Right forelimb (tissue), 1 donor: Measurements from ENCODE around the gene SLC26A9.

Experiments
- DNase-seq: peaks from one replicate; pipeline ENCODE4 v3.0.0-alpha.2; 2018

Gene SLC26A9

GRCh38 chr1:205943245-205943644 is at the start of gene SLC26A9:
TSS of gene SLC26A9 (minus strand) at chr1:205943456. CDS start at chr1:205935820, 7,636 bp downstream.
- DNase-seq: no peak

DNA sequence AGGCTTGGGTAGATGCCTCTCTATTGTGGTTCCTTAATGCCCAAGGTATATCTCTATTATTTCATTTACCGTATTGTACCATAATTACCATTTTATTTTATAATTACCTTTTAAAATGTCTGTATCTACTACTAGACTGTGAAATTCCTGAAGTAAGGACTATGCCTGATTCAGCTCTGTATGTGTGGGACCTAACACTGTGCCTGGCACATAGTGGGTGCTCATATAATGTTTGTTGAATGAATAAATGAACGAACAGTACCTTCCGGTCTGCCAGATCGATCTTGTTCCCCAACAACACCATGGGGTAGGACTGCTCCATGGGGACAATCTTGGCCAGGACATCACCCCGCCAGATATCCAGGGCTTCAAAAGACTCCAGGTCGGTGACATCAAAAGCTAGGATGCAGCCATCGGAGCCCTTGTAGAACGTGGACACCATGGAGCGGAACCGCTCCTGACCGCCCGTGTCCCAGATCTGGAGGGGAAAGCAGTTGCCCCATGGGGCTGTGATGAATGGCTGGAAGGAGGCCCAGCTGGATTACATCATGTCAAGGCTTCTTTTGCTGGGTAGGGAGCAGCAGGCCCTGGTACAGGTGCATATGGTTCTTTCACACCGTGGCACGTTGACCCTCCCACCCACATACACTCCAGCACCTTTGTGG is 49.1 kb upstream of the SLC26A9 start:
- DNase-seq: no peak

GRCh38 chr1:205991237-205991636 is 48.0 kb upstream of the SLC26A9 start:
- no peak for DNase-seq

GRCh38 chr1:205990226-205990625 is 47.0 kb upstream of the SLC26A9 start:
- DNase-seq: no peak

DNA sequence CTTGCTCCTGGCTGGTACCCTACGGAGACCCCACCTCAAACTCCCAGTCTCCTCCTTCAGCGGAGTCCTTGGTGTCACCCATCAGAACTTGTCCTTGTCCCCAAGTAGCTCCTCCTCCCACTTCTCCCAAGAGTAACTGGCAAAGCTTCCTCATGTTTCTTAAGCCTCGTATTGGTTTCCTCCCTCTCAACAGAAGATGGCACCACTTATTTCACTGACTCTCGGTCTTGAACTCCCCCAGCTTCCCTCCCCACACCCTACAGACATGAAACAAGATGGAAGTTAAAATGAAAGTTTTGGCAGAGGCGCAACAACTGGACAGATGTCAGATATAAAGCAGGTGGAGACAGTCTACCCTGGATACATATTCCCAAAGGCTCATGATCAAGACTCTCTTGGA is 46.5 kb upstream of the SLC26A9 start:
- DNase-seq: no peak

GRCh38 chr1:205988585-205988995 is 45.3 kb upstream of the SLC26A9 start:
- DNase-seq: peak; percentile 67

GRCh38 chr1:205986861-205987260 is 43.6 kb upstream of the SLC26A9 start:
- no peak for DNase-seq

DNA sequence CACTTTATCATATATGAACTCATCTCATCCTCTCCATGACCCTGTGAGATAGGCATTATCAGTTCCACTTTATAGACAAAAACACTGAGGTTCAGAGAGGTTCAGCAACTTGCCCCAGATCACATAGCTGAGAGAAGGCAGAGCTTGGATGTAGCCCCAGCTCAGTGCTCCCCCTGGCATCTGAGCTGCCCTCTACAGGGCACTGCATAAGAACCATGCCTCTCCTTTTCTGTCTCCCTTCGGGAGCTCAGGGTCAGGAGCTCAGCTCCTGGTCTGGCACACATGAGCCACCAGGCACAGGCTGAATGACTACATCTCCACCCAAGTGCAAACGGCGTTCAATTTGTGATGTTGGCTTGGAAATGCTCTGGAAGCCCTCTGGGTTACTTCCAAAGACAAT is 43.0 kb upstream of the SLC26A9 start:
- no peak for DNase-seq

GRCh38 chr1:205985330-205986005 is 42.2 kb upstream of the SLC26A9 start:
- no peak for DNase-seq

DNA sequence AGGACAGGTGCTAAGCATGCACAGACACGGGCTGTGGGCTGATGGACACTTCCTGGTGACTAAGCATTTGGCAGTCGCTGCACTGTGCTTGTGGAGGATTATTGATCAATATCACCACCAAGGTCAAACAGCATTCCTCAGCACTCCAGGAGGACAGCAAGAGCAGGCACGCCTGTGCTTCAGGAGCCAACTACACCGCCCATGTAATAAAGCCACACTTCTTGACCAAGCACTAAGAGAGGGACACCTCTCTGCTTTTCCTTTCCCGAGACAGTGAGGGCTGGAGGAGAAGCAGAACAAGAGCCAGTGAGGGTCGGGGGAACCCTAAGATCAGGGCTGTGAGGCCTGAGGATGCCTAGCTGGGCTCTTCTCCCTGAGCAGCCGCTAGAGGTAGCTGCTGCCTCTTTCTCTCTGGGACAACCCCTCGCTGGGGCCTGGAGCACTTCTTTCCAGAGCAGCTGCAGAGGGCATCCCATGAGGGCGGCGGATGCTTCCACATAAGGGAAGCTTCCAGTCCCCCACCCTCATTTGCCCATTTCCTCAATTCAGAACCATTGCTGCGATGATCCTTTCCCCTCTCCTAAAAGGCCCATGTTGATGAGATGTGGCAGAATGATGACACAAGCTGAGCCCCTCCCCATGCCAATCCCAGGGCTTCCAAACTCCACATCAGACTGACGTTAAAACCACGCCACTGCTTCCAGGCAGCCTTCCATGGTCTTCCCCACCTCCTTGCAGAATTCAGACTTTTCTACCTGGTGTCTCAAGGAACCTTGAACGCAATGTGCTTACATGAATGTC is 40.9 kb upstream of the SLC26A9 start:
- peak; percentile 80 for DNase-seq

GRCh38 chr1:205981257-205981656 is 38.0 kb upstream of the SLC26A9 start:
- DNase-seq: no peak

DNA sequence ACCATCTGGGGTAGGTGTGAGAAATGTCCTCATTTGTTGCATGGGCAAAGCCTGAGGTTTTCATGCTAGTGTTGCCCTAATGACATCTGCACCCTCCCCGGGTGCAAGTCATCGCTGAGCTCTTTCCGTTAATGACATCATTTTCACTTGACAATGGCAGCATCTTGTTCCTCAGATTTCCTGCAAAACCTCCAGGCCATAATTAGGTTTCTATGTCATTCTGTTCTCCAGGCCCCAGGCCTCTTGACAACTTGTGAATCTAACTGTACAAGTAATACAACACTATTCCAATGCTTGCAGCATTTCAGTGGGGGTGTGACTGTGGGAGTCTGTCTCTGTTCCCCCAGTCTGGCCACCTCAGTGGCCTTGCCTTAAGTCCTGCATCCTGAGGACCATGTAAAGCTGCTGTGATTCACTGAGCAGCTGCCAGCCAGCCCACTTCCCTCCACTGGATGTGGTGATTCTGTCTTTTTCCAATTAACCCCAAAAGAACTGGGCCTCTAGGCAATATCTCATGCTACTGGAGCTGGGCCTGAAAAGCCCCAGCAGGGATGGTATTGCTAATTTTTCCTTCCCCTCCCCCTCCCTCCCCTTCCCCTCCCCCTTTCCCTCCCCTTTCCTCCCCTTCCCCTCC is 37.1 kb upstream of the SLC26A9 start:
- DNase-seq: no peak

- DNase-seq: no peak
Measured at GRCh38 chr1:205979301-205979700, 36.0 kb upstream of the SLC26A9 start.

DNA sequence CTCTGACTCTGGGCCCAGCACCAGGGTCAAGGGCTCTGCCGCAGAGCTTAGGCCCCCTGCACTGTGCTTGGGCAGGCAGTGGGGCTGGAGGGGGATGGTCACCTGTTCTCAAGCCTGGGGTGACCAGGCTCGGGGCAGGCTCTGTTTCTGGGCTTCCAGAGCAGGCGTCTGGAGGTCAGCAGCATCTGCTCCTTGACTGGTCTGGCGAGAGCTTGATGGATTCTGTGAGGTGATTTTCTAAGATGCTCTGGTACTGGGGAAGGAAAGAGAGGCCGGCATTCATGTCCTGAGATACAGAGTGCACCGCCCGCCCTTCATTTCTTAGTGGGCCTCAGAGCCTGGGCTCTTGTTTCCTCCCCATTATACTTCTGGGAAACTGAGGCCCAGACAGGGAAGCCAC is 35.4 kb upstream of the SLC26A9 start:
- DNase-seq: no peak

- peak; percentile 84 for DNase-seq
Measured at GRCh38 chr1:205977402-205978014, 34.3 kb upstream of the SLC26A9 start.

DNA sequence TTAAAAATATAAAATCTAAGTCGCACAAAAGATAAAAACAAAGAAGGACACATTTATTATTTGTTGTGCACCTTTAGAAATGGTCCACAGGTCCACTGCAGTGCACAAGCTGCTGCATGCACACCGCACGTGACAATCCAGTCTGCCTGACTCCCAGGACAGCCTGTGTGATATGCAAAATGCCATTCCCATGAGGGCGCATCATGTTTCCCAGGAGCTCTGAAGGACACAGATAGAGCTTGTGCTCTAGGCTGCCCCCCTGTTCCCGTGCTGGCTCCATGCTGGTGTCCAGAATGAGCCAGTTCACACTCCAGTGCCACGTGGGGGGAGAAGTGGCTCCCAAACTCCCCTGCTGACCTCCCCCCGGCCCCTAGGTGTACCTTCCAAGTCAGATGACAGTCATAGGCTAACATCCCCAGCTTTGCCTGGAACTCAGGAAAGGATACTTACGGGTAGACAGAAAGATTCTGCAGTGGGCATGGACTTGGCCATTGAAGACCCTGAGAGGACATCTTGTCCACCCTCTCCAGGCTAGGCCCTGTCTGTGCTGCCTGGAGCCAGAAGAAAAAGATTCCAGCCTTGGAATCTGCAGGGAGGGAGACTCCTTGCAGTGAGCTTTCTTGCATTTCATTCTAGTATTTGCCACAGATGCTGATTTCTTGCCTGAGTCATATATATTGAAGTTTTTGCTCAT is 33.6 kb upstream of the SLC26A9 start:
- DNase-seq: no peak

- no peak for DNase-seq
Measured at GRCh38 chr1:205976036-205976435, 32.8 kb upstream of the SLC26A9 start.

- DNase-seq: no peak
Measured at GRCh38 chr1:205975387-205975998, 32.2 kb upstream of the SLC26A9 start.

DNA sequence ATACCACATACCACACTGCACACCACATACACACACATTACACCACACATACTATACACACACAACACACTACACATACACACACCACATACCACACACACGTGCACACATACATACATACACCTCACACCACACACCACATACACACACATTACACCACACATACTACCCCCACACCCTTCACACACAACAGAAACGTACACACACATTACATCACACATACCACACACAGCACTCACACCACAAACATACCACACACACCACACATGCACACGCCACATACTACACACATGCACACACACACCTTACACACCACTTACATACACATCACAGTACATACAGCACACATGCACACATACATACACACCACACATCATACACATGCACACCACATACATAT is 31.5 kb upstream of the SLC26A9 start:
- DNase-seq: no peak

DNA sequence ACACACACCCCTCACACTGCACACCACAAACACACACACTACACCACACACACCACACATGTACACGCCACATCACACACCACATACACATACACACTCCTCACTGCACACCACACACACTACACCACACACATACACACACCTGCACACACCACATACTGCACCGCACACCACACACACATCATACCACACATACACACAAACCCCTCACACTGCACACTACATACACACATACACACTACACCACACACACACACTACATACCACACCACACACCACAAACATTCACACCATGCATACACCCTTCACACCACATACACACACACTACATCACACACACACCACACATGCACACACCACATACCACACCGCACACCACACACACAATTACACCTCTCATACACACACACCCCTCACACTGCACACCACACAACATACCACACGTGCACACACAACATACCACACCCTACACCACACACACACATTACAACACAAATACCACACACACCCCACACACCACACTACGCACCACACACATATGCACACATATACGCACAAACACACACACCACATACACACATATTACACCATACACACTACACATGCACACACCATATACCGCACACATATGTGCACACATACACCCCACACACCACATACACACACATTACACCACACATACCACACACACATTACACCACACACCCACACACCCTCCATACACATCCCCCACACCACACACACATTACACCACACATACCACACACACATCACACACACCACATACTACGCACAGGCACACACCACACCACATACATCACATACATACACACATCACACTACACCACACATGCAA is 30.3 kb upstream of the SLC26A9 start:
- DNase-seq: no peak
